Tibial nerve (tissue), 4 donors: Measurements from ENCODE around the gene PAX8. TPM values are rescaled to one million over a fixed set of nuclear protein-coding genes. Genes with fewer than 3 reads are reported as not detected.
"Not testable (repeated sequence)": the region's sequence is repeated elsewhere in the genome, so short reads cannot be mapped to it uniquely, and the experiment has no call there.

ENCODE experiments used
- DNase-seq, 2 donors: peaks; one replicate each; pipeline ENCODE4 v3.0.0-alpha.2; 2019; ENCODE audit warnings: low spot score in 2 of 2
- H3K27ac ChIP-seq, 4 donors: fragments of 200-600 bp; sonication (generic) in 3 of 4; one replicate each; pipeline ENCODE4 v1.5.1; 2017 to 2019; ENCODE audit warnings: mild to moderate bottlenecking in 1 of 4
- H3K27me3 ChIP-seq, 2 donors: fragments of 200-600 bp; sonication (generic) in 1 of 2; one replicate each; pipeline versions ENCODE4 v1.5.1 to v1.6.0; 2017 to 2019
- H3K36me3 ChIP-seq, 3 donors: fragments of 200-600 bp; sonication (generic); one replicate each; pipeline ENCODE4 v1.5.1; 2018 to 2019
- H3K4me1 ChIP-seq, 4 donors: fragments of 200-600 bp; sonication (generic) in 3 of 4; one replicate each; pipeline ENCODE4 v1.5.1; 2017 to 2019
- H3K4me3 ChIP-seq, 4 donors: fragments of 200-600 bp; sonication (generic) in 3 of 4; one replicate each; pipeline ENCODE4 v1.5.1; 2017 to 2019; ENCODE audit warnings: mild to moderate bottlenecking in 1 of 4, moderate library complexity in 1 of 4
- H3K9me3 ChIP-seq, 4 donors: fragments of 200-600 bp; sonication (generic) in 3 of 4; one replicate each; pipeline ENCODE4 v1.5.1; 2017 to 2019
- CTCF ChIP-seq, 5 experiments: fragments of 200-600 bp in 3 of 5; fragments of 450-650 bp in 2 of 5; sonication (generic) in 3 of 5; IDR thresholded peaks; one replicate each; pipeline ENCODE4 v1.5.1; 2016 to 2019; ENCODE audit warnings: antibody characterized with exemption in 5 of 5, mild to moderate bottlenecking in 3 of 5, moderate library complexity in 2 of 5
- EP300 ChIP-seq, 2 donors: sonication (generic); formaldehyde crosslinking; IDR thresholded peaks; one replicate each; pipeline ENCODE4 v1.6.1; 2017; ENCODE audit warnings: antibody characterized with exemption in 2 of 2, mild to moderate bottlenecking in 1 of 2
- POLR2A ChIP-seq, 2 donors: fragments of 450-650 bp; IDR thresholded peaks; one replicate each; pipeline ENCODE4 v1.6.1; 2017; ENCODE audit warnings: antibody characterized with exemption in 2 of 2, mild to moderate bottlenecking in 2 of 2, moderate library complexity in 2 of 2
- WGBS, 2 donors: methylation state at CpG; one replicate each; pipeline ENCODE4 v1.1.5; 2018; 5-methylcytosine and 5-hydroxymethylcytosine counted together
- total RNA-seq, 4 donors: library from RNA; depleted of rRNA; stranded (reverse); fragments of >200 nt; gene quantifications; one replicate each; pipeline ENCODE4 v1.1.0, GENCODE V29; 2016

PAX8 gene
- total RNA-seq, 4 donors from 2014 or later: 2.2 to 11.4 (median 5.2) TPM

- no peak for DNase-seq
- Histone ChIP-seq H3K27me3 (no peaks in the 10 kb centered on the region), H3K4me1 (no peaks in the 10 kb centered on the region), H3K9me3 (no peaks in the 10 kb centered on the region), H3K4me3 (no peak overlapping the region), H3K36me3 (no peaks in the 10 kb centered on the region), H3K27ac (no peak overlapping the region)
- no peak for TF ChIP-seq EP300 (IDR thresholded peaks at IDR 0.05)
- TF ChIP-seq POLR2A (IDR thresholded peaks at IDR 0.05): no peak
- TF ChIP-seq CTCF (IDR thresholded peaks at IDR 0.05): no peak
- WGBS, 2 donors: 95 to 96% methylated on average over 6 of the region's 6 CpGs
Observed at GRCh38 chr2:113305146-113305545, 26.4 kb upstream of the PAX8 start.

GRCh38 chr2:113304702-113305101, 26.0 kb upstream of the PAX8 start:
- Histone ChIP-seq H3K27ac (no peak overlapping the region), H3K9me3 (no peaks in the 10 kb centered on the region), H3K4me3 (no peak overlapping the region), H3K36me3 (no peaks in the 10 kb centered on the region), H3K27me3 (no peaks in the 10 kb centered on the region), H3K4me1 (no peaks in the 10 kb centered on the region)
- no peak for DNase-seq
- TF ChIP-seq CTCF (IDR thresholded peaks at IDR 0.05) (no peak), POLR2A (IDR thresholded peaks at IDR 0.05) (no peak), EP300 (IDR thresholded peaks at IDR 0.05) (no peak)
- WGBS, 2 donors: 83 to 94% methylated on average over 6 of the region's 6 CpGs

- not testable (repeated sequence) for H3K4me3 ChIP-seq, DNase-seq, H3K27ac ChIP-seq, H3K9me3 ChIP-seq, H3K36me3 ChIP-seq, H3K27me3 ChIP-seq, H3K4me1 ChIP-seq
- WGBS, 2 donors: 72 to 89% methylated on average over 9 of the region's 9 CpGs
Observed at GRCh38 chr2:113302216-113302980, 23.7 kb upstream of the PAX8 start.

GRCh38 chr2:113300281-113300680, 21.6 kb upstream of the PAX8 start:
- 89 to 92% methylated on average over 4 of the region's 4 CpGs for WGBS, 2 donors
- Histone ChIP-seq H3K36me3 (no peaks in the 10 kb centered on the region), H3K9me3 (no peaks in the 10 kb centered on the region), H3K4me1 (no peaks in the 10 kb centered on the region), H3K27me3 (no peaks in the 10 kb centered on the region), H3K27ac (no peak overlapping the region), H3K4me3 (no peak overlapping the region)
- DNase-seq: no peak
- TF ChIP-seq CTCF (IDR thresholded peaks at IDR 0.05) (no peak), EP300 (IDR thresholded peaks at IDR 0.05) (no peak), POLR2A (IDR thresholded peaks at IDR 0.05) (no peak)

GRCh38 chr2:113298176-113298575, 19.5 kb upstream of the PAX8 start:
- H3K4me1 ChIP-seq: no peaks in the 10 kb centered on the region
- DNase-seq: no peak
- 91 to 92% methylated on average over 2 of the region's 2 CpGs for WGBS, 2 donors
- no peaks in the 10 kb centered on the region for H3K27me3 ChIP-seq
- no peaks in the 10 kb centered on the region for H3K9me3 ChIP-seq
- no peak for TF ChIP-seq CTCF (IDR thresholded peaks at IDR 0.05)
- no peak for TF ChIP-seq EP300 (IDR thresholded peaks at IDR 0.05)
- no peak for TF ChIP-seq POLR2A (IDR thresholded peaks at IDR 0.05)
- H3K4me3 ChIP-seq: no peak overlapping the region
- H3K36me3 ChIP-seq: no peaks in the 10 kb centered on the region
- H3K27ac ChIP-seq: no peak overlapping the region

GRCh38 chr2:113297590-113297989, 18.9 kb upstream of the PAX8 start:
- not testable (repeated sequence) for H3K27me3 ChIP-seq, H3K9me3 ChIP-seq, H3K4me3 ChIP-seq, H3K27ac ChIP-seq, H3K4me1 ChIP-seq, H3K36me3 ChIP-seq
- DNase-seq: peak in 1 of 2 donors; percentile 26
- WGBS, 2 donors: 23 to 31% methylated on average over 2 of the region's 2 CpGs
